Upper lobe of left lung (tissue), 4 donors: ENCODE results near the gene INKA2.

Experiments used
- EP300 ChIP-seq, 4 donors: sonication (generic); formaldehyde crosslinking; IDR thresholded peaks; one replicate each; pipeline ENCODE4 v1.5.1; 2017; ENCODE audit warnings: antibody characterized with exemption in 4 of 4, control low read depth in 2 of 4
- POLR2A ChIP-seq, 4 donors: fragments of 450-650 bp; IDR thresholded peaks; one replicate each; pipeline ENCODE4 v1.5.1; 2016 to 2017; ENCODE audit warnings: antibody characterized with exemption in 4 of 4, mild to moderate bottlenecking in 2 of 4
- TF ChIP-seq, protein P1 (sequence below), 6 experiments: fragments of 450-650 bp in 4 of 6; fragments of 200-600 bp in 2 of 6; sonication (generic) in 2 of 6; IDR thresholded peaks; one replicate each; pipeline ENCODE4 v1.5.1; 2016 to 2019; ENCODE audit warnings: antibody characterized with exemption in 6 of 6

DNA sequence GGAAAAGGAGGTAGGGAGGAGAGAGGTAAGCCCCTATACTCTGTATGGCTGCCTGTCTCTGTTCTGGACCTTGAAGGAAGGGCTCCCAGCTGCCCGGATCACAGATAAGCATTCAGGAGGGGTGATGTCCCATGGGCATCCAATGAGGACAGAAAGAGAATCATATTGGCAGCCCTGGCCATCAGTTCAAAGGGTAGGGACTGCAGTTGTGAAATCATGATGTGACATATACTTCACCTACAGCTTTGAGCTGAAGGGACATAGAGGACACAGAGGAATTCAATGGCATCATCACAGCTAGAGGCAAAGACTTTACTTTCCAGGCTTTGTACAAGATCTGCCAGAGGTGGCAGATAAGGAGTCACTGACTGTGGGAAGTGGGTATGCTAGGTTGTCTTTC lies 38.1 kb upstream of the INKA2 start:
- TF ChIP-seq, protein P1, sequence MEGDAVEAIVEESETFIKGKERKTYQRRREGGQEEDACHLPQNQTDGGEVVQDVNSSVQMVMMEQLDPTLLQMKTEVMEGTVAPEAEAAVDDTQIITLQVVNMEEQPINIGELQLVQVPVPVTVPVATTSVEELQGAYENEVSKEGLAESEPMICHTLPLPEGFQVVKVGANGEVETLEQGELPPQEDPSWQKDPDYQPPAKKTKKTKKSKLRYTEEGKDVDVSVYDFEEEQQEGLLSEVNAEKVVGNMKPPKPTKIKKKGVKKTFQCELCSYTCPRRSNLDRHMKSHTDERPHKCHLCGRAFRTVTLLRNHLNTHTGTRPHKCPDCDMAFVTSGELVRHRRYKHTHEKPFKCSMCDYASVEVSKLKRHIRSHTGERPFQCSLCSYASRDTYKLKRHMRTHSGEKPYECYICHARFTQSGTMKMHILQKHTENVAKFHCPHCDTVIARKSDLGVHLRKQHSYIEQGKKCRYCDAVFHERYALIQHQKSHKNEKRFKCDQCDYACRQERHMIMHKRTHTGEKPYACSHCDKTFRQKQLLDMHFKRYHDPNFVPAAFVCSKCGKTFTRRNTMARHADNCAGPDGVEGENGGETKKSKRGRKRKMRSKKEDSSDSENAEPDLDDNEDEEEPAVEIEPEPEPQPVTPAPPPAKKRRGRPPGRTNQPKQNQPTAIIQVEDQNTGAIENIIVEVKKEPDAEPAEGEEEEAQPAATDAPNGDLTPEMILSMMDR (IDR thresholded peaks at IDR 0.05) = no peak
- TF ChIP-seq EP300 (IDR thresholded peaks at IDR 0.05) (no peak), POLR2A (IDR thresholded peaks at IDR 0.05) (no peak)
